Measurements from ENCODE around the gene DMRT1. TPM values are rescaled to one million over a fixed set of nuclear protein-coding genes. Genes with fewer than 3 reads are reported as not detected.
"Not testable (repeated sequence)": the region's sequence is repeated elsewhere in the genome, so short reads cannot be mapped to it uniquely, and the experiment has no call there.

DMRT1 gene
- total RNA-seq, 1 experiment from 2014 or later: not detected

- Histone ChIP-seq H3K4me3 (ENCODE audit: low read length) (no peak overlapping the region), H3K27ac (ENCODE audit: low read length) (no peak overlapping the region), H2AFZ (ENCODE audit: low read length) (no peak overlapping the region), H3K9me2 (replicated peaks; ENCODE audit: insufficient read depth, low read length) (no peaks in the 10 kb centered on the region), H4K20me1 (ENCODE audit: insufficient read depth, low read depth, low read length) (no peaks in the 10 kb centered on the region), H3K9ac (ENCODE audit: low read length) (no peak overlapping the region), H3K9me3 (ENCODE audit: low read length) (peaks cover 4% of the 10 kb centered on the region), H3K79me2 (ENCODE audit: low read length) (no peaks in the 10 kb centered on the region), H3K27me3 (ENCODE audit: low read length) (no peaks in the 10 kb centered on the region), H3K4me1 (ENCODE audit: low read length) (no peaks in the 10 kb centered on the region), H3K36me3 (ENCODE audit: insufficient read depth, low read length) (no peaks in the 10 kb centered on the region), H3K4me2 (ENCODE audit: low read depth, low read length, poor library complexity, severe bottlenecking) (no peak overlapping the region)
- DNase-seq: no peak
Observed at GRCh38 chr9:995192-995591, 153.7 kb downstream of the DMRT1 start.

- Histone ChIP-seq H3K9me2 (replicated peaks; ENCODE audit: insufficient read depth, low read length) (no peaks in the 10 kb centered on the region), H3K27me3 (ENCODE audit: low read length) (no peaks in the 10 kb centered on the region), H2AFZ (ENCODE audit: low read length) (no peak overlapping the region), H3K4me3 (ENCODE audit: low read length) (no peak overlapping the region), H3K79me2 (ENCODE audit: low read length) (no peaks in the 10 kb centered on the region), H3K4me1 (ENCODE audit: low read length) (no peaks in the 10 kb centered on the region), H3K9me3 (ENCODE audit: low read length) (peaks cover 4% of the 10 kb centered on the region), H3K27ac (ENCODE audit: low read length) (no peak overlapping the region), H3K36me3 (ENCODE audit: insufficient read depth, low read length) (no peaks in the 10 kb centered on the region), H4K20me1 (ENCODE audit: insufficient read depth, low read depth, low read length) (no peaks in the 10 kb centered on the region), H3K9ac (ENCODE audit: low read length) (no peak overlapping the region), H3K4me2 (ENCODE audit: low read depth, low read length, poor library complexity, severe bottlenecking) (no peak overlapping the region)
- DNase-seq: no peak
Observed at GRCh38 chr9:995781-996180, 154.3 kb downstream of the DMRT1 start.

- not testable (repeated sequence) for H3K36me3 ChIP-seq (ENCODE audit: insufficient read depth, low read length); H3K9me3 ChIP-seq (ENCODE audit: low read length); H3K9ac ChIP-seq (ENCODE audit: low read length); H3K79me2 ChIP-seq (ENCODE audit: low read length); H3K9me2 ChIP-seq (replicated peaks; ENCODE audit: insufficient read depth, low read length); H3K4me2 ChIP-seq (ENCODE audit: low read depth, low read length, poor library complexity, severe bottlenecking); H3K27ac ChIP-seq (ENCODE audit: low read length); H2AFZ ChIP-seq (ENCODE audit: low read length); DNase-seq; H3K4me3 ChIP-seq (ENCODE audit: low read length); H4K20me1 ChIP-seq (ENCODE audit: insufficient read depth, low read depth, low read length); H3K27me3 ChIP-seq (ENCODE audit: low read length); H3K4me1 ChIP-seq (ENCODE audit: low read length)
Observed at GRCh38 chr9:998299-999110, 157.0 kb downstream of the DMRT1 start.

- Histone ChIP-seq H3K9me2 (replicated peaks; ENCODE audit: insufficient read depth, low read length) (no peaks in the 10 kb centered on the region), H3K79me2 (ENCODE audit: low read length) (no peaks in the 10 kb centered on the region), H2AFZ (ENCODE audit: low read length) (no peak overlapping the region), H3K4me2 (ENCODE audit: low read depth, low read length, poor library complexity, severe bottlenecking) (no peak overlapping the region), H4K20me1 (ENCODE audit: insufficient read depth, low read depth, low read length) (no peaks in the 10 kb centered on the region), H3K36me3 (ENCODE audit: insufficient read depth, low read length) (no peaks in the 10 kb centered on the region), H3K9ac (ENCODE audit: low read length) (no peak overlapping the region), H3K27me3 (ENCODE audit: low read length) (no peaks in the 10 kb centered on the region), H3K9me3 (ENCODE audit: low read length) (peaks cover 4% of the 10 kb centered on the region), H3K27ac (ENCODE audit: low read length) (no peak overlapping the region), H3K4me3 (ENCODE audit: low read length) (no peak overlapping the region), H3K4me1 (ENCODE audit: low read length) (peaks cover 2% of the 10 kb centered on the region)
- no peak for DNase-seq
Observed at GRCh38 chr9:1001838-1002237, 160.3 kb downstream of the DMRT1 start.

- Histone ChIP-seq H3K27me3 (ENCODE audit: low read length) (no peaks in the 10 kb centered on the region), H3K9me2 (replicated peaks; ENCODE audit: insufficient read depth, low read length) (no peaks in the 10 kb centered on the region)
Observed at GRCh38 chr9:1002678-1003077, 161.2 kb downstream of the DMRT1 start.

GRCh38 chr9:1005043-1005667, 163.7 kb downstream of the DMRT1 start:
- Histone ChIP-seq H3K27ac (ENCODE audit: low read length) (no peak overlapping the region), H3K36me3 (ENCODE audit: insufficient read depth, low read length) (no peaks in the 10 kb centered on the region), H3K9ac (ENCODE audit: low read length) (0 out of 2 replicates have a peak overlapping the region, but pooled peaks have one; percentile 32), H3K27me3 (ENCODE audit: low read length) (no peaks in the 10 kb centered on the region), H3K79me2 (ENCODE audit: low read length) (no peaks in the 10 kb centered on the region), H3K4me1 (ENCODE audit: low read length) (peaks cover 2% of the 10 kb centered on the region), H2AFZ (ENCODE audit: low read length) (peak overlapping the region; percentile 58; the same call in 1 of the 2 replicates), H3K9me3 (ENCODE audit: low read length) (no peaks in the 10 kb centered on the region), H4K20me1 (ENCODE audit: insufficient read depth, low read depth, low read length) (no peaks in the 10 kb centered on the region), H3K4me3 (ENCODE audit: low read length) (no peak overlapping the region), H3K9me2 (replicated peaks; ENCODE audit: insufficient read depth, low read length) (no peaks in the 10 kb centered on the region), H3K4me2 (ENCODE audit: low read depth, low read length, poor library complexity, severe bottlenecking) (peak overlapping the region; percentile 44)
- DNase-seq: peak; percentile 80

More at GRCh38 chr9:1002678-1003077, 161.2 kb downstream of the DMRT1 start:
- no peak overlapping the region for H3K9ac ChIP-seq (ENCODE audit: low read length)
- H3K4me3 ChIP-seq (ENCODE audit: low read length): no peak overlapping the region
- no peaks in the 10 kb centered on the region for H4K20me1 ChIP-seq (ENCODE audit: insufficient read depth, low read depth, low read length)
- H3K36me3 ChIP-seq (ENCODE audit: insufficient read depth, low read length): no peaks in the 10 kb centered on the region
- peaks cover 2% of the 10 kb centered on the region for H3K4me1 ChIP-seq (ENCODE audit: low read length)
- H3K27ac ChIP-seq (ENCODE audit: low read length): no peak overlapping the region
- no peaks in the 10 kb centered on the region for H3K79me2 ChIP-seq (ENCODE audit: low read length)
- H3K4me2 ChIP-seq (ENCODE audit: low read depth, low read length, poor library complexity, severe bottlenecking): no peak overlapping the region
- H2AFZ ChIP-seq (ENCODE audit: low read length): no peak overlapping the region
- peaks cover 4% of the 10 kb centered on the region for H3K9me3 ChIP-seq (ENCODE audit: low read length)
- no peak for DNase-seq

GRCh38 chr9:1007312-1007711, 165.8 kb downstream of the DMRT1 start:
- H3K27ac ChIP-seq (ENCODE audit: low read length): no peak overlapping the region
- no peak overlapping the region for H2AFZ ChIP-seq (ENCODE audit: low read length)

GRCh38 chr9:1008216-1008615, 166.7 kb downstream of the DMRT1 start:
- Histone ChIP-seq H3K9me2 (replicated peaks; ENCODE audit: insufficient read depth, low read length) (no peaks in the 10 kb centered on the region), H3K79me2 (ENCODE audit: low read length) (no peaks in the 10 kb centered on the region), H3K4me1 (ENCODE audit: low read length) (peaks cover 2% of the 10 kb centered on the region), H3K4me2 (ENCODE audit: low read depth, low read length, poor library complexity, severe bottlenecking) (no peak overlapping the region), H4K20me1 (ENCODE audit: insufficient read depth, low read depth, low read length) (no peaks in the 10 kb centered on the region), H3K27ac (ENCODE audit: low read length) (no peak overlapping the region), H3K9ac (ENCODE audit: low read length) (no peak overlapping the region), H3K4me3 (ENCODE audit: low read length) (no peak overlapping the region), H3K27me3 (ENCODE audit: low read length) (no peaks in the 10 kb centered on the region), H3K36me3 (ENCODE audit: insufficient read depth, low read length) (no peaks in the 10 kb centered on the region), H3K9me3 (ENCODE audit: low read length) (no peaks in the 10 kb centered on the region), H2AFZ (ENCODE audit: low read length) (no peak overlapping the region)
- DNase-seq: no peak

More at GRCh38 chr9:1007312-1007711, 165.8 kb downstream of the DMRT1 start:
- H3K27me3 ChIP-seq (ENCODE audit: low read length): no peaks in the 10 kb centered on the region
- no peak overlapping the region for H3K9ac ChIP-seq (ENCODE audit: low read length)
- no peaks in the 10 kb centered on the region for H3K9me3 ChIP-seq (ENCODE audit: low read length)
- no peaks in the 10 kb centered on the region for H3K9me2 ChIP-seq (replicated peaks; ENCODE audit: insufficient read depth, low read length)
- DNase-seq: no peak
- H3K4me1 ChIP-seq (ENCODE audit: low read length): peaks cover 2% of the 10 kb centered on the region
- no peaks in the 10 kb centered on the region for H3K36me3 ChIP-seq (ENCODE audit: insufficient read depth, low read length)
- no peaks in the 10 kb centered on the region for H3K79me2 ChIP-seq (ENCODE audit: low read length)
- H4K20me1 ChIP-seq (ENCODE audit: insufficient read depth, low read depth, low read length): no peaks in the 10 kb centered on the region
- H3K4me3 ChIP-seq (ENCODE audit: low read length): no peak overlapping the region
- H3K4me2 ChIP-seq (ENCODE audit: low read depth, low read length, poor library complexity, severe bottlenecking): no peak overlapping the region
